Gastrocnemius medialis (tissue), 4 donors: ENCODE results near the gene IL17D.

ENCODE experiments used
- POLR2A ChIP-seq, 2 donors: fragments of 450-650 bp; IDR thresholded peaks; one replicate each; pipeline ENCODE4 v1.6.1; 2017; ENCODE audit warnings: antibody characterized with exemption in 2 of 2, mild to moderate bottlenecking in 2 of 2, moderate library complexity in 2 of 2
- TF ChIP-seq, protein P1 (sequence below), 5 experiments: fragments of 450-650 bp in 3 of 5; fragments of 200-600 bp in 2 of 5; sonication (generic) in 2 of 5; IDR thresholded peaks in 4 of 5; conservative IDR thresholded peaks in 1 of 5; 1 replicate in 4 of 5; 2 replicates in 1 of 5; pipeline ENCODE4 v1.5.1; 2016 to 2019; ENCODE audit warnings: antibody characterized with exemption in 5 of 5, mild to moderate bottlenecking in 3 of 5, moderate library complexity in 3 of 5

DNA sequence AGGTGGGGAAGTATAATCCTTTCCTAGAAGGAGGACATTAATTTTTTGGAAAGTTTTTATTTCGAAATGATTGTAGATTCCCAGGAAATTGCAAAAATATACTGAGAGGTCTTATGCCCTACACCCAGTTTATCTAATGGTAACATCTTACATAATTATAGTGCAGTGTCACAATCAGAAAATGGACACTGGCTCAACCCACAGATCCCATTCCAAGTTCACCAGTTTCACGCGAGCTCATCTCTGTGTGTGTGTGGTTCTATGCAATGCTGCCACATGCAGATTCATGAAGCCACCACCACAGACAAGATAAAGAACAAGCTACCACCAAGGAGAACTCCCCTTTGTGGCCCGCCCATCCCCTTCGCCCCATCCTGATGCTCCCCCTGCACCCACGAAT is 24.4 kb downstream of the IL17D start:
- TF ChIP-seq, protein P1, sequence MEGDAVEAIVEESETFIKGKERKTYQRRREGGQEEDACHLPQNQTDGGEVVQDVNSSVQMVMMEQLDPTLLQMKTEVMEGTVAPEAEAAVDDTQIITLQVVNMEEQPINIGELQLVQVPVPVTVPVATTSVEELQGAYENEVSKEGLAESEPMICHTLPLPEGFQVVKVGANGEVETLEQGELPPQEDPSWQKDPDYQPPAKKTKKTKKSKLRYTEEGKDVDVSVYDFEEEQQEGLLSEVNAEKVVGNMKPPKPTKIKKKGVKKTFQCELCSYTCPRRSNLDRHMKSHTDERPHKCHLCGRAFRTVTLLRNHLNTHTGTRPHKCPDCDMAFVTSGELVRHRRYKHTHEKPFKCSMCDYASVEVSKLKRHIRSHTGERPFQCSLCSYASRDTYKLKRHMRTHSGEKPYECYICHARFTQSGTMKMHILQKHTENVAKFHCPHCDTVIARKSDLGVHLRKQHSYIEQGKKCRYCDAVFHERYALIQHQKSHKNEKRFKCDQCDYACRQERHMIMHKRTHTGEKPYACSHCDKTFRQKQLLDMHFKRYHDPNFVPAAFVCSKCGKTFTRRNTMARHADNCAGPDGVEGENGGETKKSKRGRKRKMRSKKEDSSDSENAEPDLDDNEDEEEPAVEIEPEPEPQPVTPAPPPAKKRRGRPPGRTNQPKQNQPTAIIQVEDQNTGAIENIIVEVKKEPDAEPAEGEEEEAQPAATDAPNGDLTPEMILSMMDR (IDR thresholded peaks at IDR 0.05 in 4 of 5, conservative IDR thresholded peaks at IDR 0.05 in 1 of 5) = no peak
- TF ChIP-seq POLR2A (IDR thresholded peaks at IDR 0.05) = no peak
